ENCODE measurements around the gene CH25H.
A peak's percentile ranks its signal among the peaks of the same experiment; 100 is the strongest.

DNA sequence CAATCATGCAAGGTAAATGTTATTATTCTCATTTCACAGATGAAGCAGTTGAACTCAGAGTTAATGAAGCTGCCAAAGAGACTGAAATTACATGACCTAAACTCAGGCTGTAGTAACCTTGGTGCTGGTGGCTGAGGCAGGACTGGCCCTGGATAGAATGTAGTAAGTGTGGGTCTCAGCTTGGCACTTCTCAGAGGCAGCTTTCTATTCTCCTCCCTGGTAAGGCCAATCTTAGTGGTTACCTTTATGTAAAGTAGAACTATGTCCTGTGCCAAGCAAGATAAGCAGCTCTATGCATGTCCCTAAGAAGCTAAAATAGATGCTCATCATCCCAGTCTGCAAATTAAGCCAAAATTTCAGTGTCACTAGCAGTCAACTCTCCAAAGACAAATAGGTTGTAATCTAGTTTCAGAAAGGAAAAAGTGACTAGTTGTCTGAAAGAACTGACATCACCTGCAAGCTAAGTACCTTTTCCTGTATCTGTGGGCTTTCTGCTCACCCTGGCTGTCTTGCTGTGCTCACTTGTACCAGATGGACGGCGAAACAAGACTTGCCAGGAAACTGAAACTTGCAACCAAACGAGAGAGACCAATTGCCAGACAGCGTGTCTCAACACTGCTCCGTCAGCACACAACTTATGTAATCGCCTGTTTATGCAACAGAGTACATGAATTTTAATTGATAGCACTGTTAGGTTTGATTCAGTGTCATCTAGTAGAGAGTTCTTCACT is 43.7 kb downstream of the CH25H start:
- TF ChIP-seq, protein P1, sequence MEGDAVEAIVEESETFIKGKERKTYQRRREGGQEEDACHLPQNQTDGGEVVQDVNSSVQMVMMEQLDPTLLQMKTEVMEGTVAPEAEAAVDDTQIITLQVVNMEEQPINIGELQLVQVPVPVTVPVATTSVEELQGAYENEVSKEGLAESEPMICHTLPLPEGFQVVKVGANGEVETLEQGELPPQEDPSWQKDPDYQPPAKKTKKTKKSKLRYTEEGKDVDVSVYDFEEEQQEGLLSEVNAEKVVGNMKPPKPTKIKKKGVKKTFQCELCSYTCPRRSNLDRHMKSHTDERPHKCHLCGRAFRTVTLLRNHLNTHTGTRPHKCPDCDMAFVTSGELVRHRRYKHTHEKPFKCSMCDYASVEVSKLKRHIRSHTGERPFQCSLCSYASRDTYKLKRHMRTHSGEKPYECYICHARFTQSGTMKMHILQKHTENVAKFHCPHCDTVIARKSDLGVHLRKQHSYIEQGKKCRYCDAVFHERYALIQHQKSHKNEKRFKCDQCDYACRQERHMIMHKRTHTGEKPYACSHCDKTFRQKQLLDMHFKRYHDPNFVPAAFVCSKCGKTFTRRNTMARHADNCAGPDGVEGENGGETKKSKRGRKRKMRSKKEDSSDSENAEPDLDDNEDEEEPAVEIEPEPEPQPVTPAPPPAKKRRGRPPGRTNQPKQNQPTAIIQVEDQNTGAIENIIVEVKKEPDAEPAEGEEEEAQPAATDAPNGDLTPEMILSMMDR (IDR thresholded peaks at IDR 0.05; ENCODE audit: low read depth, low read length), result no peak
- no peak for TF ChIP-seq POLR2A (IDR thresholded peaks at IDR 0.05; ENCODE audit: extremely low read depth, insufficient read length)
- TF ChIP-seq MYC (IDR thresholded peaks at IDR 0.05; ENCODE audit: low read depth, low read length), result peak; percentile 59; the same call in 1 of the 2 replicates
- TF ChIP-seq MAX (IDR thresholded peaks at IDR 0.05; ENCODE audit: low read depth, low read length), result peak; percentile 71; the same call in 1 of the 2 replicates
